ENCODE results near the gene FAM222A.

FAM222A gene

DNA sequence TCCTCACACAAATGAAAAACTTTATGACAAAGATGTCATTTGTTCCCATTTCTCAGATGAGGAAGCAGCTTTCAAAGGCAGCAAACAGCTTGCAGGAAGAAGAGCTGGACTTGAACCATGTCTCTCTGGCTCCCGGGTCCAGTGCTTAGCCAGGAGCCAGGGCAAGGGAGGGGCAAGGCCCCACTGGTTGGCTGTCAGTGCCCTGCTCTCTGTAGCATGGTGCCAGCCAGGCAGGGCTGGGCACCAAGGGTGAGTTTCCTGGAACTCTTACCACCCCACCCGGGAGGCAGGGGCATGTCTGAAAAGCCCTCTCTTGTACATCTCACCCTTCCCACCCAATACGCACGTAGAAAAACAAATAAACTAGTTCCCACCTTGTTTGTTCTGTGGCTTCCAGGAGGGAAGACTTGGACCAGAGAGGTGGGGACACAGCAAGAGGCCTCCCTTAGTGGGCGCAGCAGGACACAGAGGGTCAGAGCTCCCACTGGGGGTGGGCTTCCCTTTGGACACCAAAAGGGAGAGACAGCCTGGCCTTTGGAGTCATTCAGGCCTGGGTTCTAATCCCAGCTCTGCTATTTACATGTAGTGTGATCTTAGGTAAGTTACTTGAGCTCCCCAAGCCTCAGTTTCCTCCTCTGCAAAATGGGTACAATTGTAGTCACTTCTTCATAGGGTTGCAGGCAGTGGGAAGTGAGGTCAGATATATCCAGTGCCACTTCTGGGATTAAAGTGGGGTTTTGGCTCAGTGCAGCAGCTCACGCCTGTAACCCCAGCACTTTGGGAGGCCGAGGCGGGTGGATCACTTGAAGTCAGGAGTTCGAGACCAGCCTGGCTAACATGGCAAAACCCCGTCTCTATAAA lies 102.4 kb downstream of the FAM222A start:
- H3K27me3 ChIP-seq (replicated peaks; ENCODE audit: insufficient read depth, low read length), result no peaks in the 10 kb centered on the region; the same call in none of the 2 replicates
- no peak for TF ChIP-seq EZH2phosphoT487 (IDR thresholded peaks at IDR 0.05; ENCODE audit: low read length)
- TF ChIP-seq, protein P1, sequence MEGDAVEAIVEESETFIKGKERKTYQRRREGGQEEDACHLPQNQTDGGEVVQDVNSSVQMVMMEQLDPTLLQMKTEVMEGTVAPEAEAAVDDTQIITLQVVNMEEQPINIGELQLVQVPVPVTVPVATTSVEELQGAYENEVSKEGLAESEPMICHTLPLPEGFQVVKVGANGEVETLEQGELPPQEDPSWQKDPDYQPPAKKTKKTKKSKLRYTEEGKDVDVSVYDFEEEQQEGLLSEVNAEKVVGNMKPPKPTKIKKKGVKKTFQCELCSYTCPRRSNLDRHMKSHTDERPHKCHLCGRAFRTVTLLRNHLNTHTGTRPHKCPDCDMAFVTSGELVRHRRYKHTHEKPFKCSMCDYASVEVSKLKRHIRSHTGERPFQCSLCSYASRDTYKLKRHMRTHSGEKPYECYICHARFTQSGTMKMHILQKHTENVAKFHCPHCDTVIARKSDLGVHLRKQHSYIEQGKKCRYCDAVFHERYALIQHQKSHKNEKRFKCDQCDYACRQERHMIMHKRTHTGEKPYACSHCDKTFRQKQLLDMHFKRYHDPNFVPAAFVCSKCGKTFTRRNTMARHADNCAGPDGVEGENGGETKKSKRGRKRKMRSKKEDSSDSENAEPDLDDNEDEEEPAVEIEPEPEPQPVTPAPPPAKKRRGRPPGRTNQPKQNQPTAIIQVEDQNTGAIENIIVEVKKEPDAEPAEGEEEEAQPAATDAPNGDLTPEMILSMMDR (IDR thresholded peaks at IDR 0.05; ENCODE audit: low read length), result no peak
- H2AFZ ChIP-seq (ENCODE audit: low read length), result no peak overlapping the region
- H3K9me3 ChIP-seq (replicated peaks; ENCODE audit: insufficient read depth, low read length), result no peaks in the 10 kb centered on the region
- no peaks in the 10 kb centered on the region for H3K36me3 ChIP-seq (replicated peaks; ENCODE audit: insufficient read depth, low read length)
- H3F3A ChIP-seq (ENCODE audit: insufficient read depth, low read length), result no peaks in the 10 kb centered on the region
- H3K79me2 ChIP-seq (ENCODE audit: low read length), result no peaks in the 10 kb centered on the region
- no peaks in the 10 kb centered on the region for H3K4me1 ChIP-seq (ENCODE audit: low read length)
- no peaks in the 10 kb centered on the region for H3K9me2 ChIP-seq (replicated peaks; ENCODE audit: insufficient read depth, low read length)
- H3K4me3 ChIP-seq (ENCODE audit: low read length), result no peak overlapping the region
- no peak for DNase-seq
- no peaks in the 10 kb centered on the region for H4K20me1 ChIP-seq (ENCODE audit: insufficient read depth, low read length)
- H3K27ac ChIP-seq (ENCODE audit: low read length), result no peak overlapping the region
- H3K9ac ChIP-seq (ENCODE audit: low read length), result no peak overlapping the region
- H3K4me2 ChIP-seq (ENCODE audit: low read depth, low read length), result no peak overlapping the region

DNA sequence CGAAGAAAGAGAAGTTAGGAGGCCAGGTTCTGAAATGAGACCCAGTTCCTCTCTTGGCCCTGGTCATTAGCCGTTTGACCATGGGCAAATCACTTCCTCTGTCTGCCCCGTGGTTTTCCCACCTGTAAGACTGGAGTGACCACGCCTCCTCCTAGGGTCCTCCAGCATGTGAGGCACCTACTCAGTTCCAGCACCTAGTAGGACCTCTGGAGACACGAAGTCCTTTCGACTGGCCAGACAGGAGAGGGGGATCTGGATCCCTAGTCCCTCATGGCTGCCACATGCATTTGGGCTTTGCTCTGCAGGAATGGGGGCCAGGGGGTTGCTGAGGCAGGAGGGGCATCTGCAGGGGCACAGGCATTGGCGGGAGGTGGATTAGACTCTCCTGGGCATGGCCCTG lies 103.2 kb downstream of the FAM222A start:
- Histone ChIP-seq H3K27me3 (replicated peaks; ENCODE audit: insufficient read depth, low read length) (no peaks in the 10 kb centered on the region; the same call in none of the 2 replicates), H3K4me2 (ENCODE audit: low read depth, low read length) (no peak overlapping the region), H3K27ac (ENCODE audit: low read length) (no peak overlapping the region), H2AFZ (ENCODE audit: low read length) (no peak overlapping the region), H3K79me2 (ENCODE audit: low read length) (no peaks in the 10 kb centered on the region), H3K9ac (ENCODE audit: low read length) (no peak overlapping the region), H4K20me1 (ENCODE audit: insufficient read depth, low read length) (no peaks in the 10 kb centered on the region), H3K4me1 (ENCODE audit: low read length) (no peaks in the 10 kb centered on the region), H3K4me3 (ENCODE audit: low read length) (no peak overlapping the region), H3K9me3 (replicated peaks; ENCODE audit: insufficient read depth, low read length) (no peaks in the 10 kb centered on the region), H3K9me2 (replicated peaks; ENCODE audit: insufficient read depth, low read length) (no peaks in the 10 kb centered on the region), H3K36me3 (replicated peaks; ENCODE audit: insufficient read depth, low read length) (no peaks in the 10 kb centered on the region), H3F3A (ENCODE audit: insufficient read depth, low read length) (no peaks in the 10 kb centered on the region)
- DNase-seq, result no peak
- TF ChIP-seq EZH2 (optimal IDR thresholded peaks at IDR 0.05; ENCODE audit: low read depth, low read length) (no peak), EZH2phosphoT487 (IDR thresholded peaks at IDR 0.05; ENCODE audit: low read length) (no peak)
- TF ChIP-seq, protein P1 (IDR thresholded peaks at IDR 0.05; ENCODE audit: low read length), result no peak

DNA sequence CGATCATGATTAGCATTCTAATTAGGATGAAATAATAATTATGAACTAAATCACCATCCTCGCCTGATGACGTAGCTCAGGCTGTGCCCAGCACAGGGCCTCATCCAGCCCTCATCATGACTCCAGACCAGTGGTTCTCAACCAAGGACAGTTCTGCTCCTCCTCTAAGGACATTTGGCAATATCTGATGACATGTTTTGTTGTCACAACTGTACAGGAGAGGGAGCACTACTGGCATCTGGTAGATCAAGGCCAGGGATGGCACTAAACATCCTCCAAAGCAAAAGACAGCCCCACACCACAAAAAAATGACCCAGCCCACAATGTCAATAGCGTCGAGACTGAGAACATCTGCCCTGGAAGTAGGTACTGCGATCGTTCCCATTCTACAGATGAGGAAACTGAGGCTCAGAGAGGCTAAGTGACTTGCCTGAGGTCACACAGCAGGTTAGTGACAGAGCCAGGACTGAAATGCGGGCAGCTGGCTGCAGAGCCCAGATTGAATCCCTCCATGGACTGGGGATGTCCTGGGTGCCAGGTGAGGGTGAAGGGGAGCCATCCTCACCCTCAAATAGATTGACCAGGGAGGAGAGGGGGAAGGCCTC lies 104.1 kb downstream of the FAM222A start:
- Histone ChIP-seq H3K79me2 (ENCODE audit: low read length) (no peaks in the 10 kb centered on the region), H3K36me3 (replicated peaks; ENCODE audit: insufficient read depth, low read length) (no peaks in the 10 kb centered on the region)
- TF ChIP-seq EZH2phosphoT487 (IDR thresholded peaks at IDR 0.05; ENCODE audit: low read length), result no peak
- TF ChIP-seq, protein P1 (IDR thresholded peaks at IDR 0.05; ENCODE audit: low read length), result no peak
- no peak for TF ChIP-seq EZH2 (optimal IDR thresholded peaks at IDR 0.05; ENCODE audit: low read depth, low read length)

More for the DNA sequence above, 104.1 kb downstream of the FAM222A start:
- H3F3A ChIP-seq (ENCODE audit: insufficient read depth, low read length), result no peaks in the 10 kb centered on the region
- no peaks in the 10 kb centered on the region; the same call in none of the 2 replicates for H3K27me3 ChIP-seq (replicated peaks; ENCODE audit: insufficient read depth, low read length)
- no peak for DNase-seq
- no peak overlapping the region for H3K9ac ChIP-seq (ENCODE audit: low read length)
- no peaks in the 10 kb centered on the region for H3K4me1 ChIP-seq (ENCODE audit: low read length)
- no peaks in the 10 kb centered on the region for H3K9me2 ChIP-seq (replicated peaks; ENCODE audit: insufficient read depth, low read length)
- no peaks in the 10 kb centered on the region for H4K20me1 ChIP-seq (ENCODE audit: insufficient read depth, low read length)
- no peak overlapping the region for H2AFZ ChIP-seq (ENCODE audit: low read length)
- H3K4me2 ChIP-seq (ENCODE audit: low read depth, low read length), result no peak overlapping the region
- H3K4me3 ChIP-seq (ENCODE audit: low read length), result no peak overlapping the region
- no peaks in the 10 kb centered on the region for H3K9me3 ChIP-seq (replicated peaks; ENCODE audit: insufficient read depth, low read length)
- no peak overlapping the region for H3K27ac ChIP-seq (ENCODE audit: low read length)

All from MM.1S (cell line).